ENCODE measurements around the gene VAMP5. TPM values are rescaled to one million over a fixed set of nuclear protein-coding genes. Genes with fewer than 3 reads are reported as not detected.

The VAMP5 gene
- total and polyA plus RNA-seq, 2 experiments from 2014 or later = 0.87 to 7.8 TPM

- TF ChIP-seq ZNF462 (CRISPR knock-in tag; IDR thresholded peaks at IDR 0.05) (no peak), CTCF (conservative IDR thresholded peaks at IDR 0.05; ENCODE audit: low read depth in 2 of 2) (peak; percentile 31 to 49; a peak in 3 of 4 replicates), NANOG (IDR thresholded peaks at IDR 0.05; ENCODE audit: borderline replicate concordance) (no peak), EZH2 (IDR thresholded peaks at IDR 0.05; ENCODE audit: low read depth, unreplicated experiment) (no peak), ETS1 (IDR thresholded peaks at IDR 0.05) (no peak; the same call in 1 of the 2 replicates), STAT1 (IDR thresholded peaks at IDR 0.05; ENCODE audit: unreplicated experiment) (no peak)
Observed at GRCh38 chr2:85537600-85538506, 46.4 kb upstream of the VAMP5 start (continued).

Data from GM23338 (cell line).